Left ventricle myocardium inferior (tissue), 1 donor: ENCODE results near the gene CAPNS2. TPM values are rescaled to one million over a fixed set of nuclear protein-coding genes. Genes with fewer than 3 reads are reported as not detected.
"Not testable (repeated sequence)": the region's sequence is repeated elsewhere in the genome, so short reads cannot be mapped to it uniquely, and the experiment has no call there.

Experiments
- DNase-seq: peaks from one replicate; pipeline ENCODE4 v3.0.0-alpha.2; 2020
- H3K27ac ChIP-seq: fragments of 200-600 bp; replicated peaks from 2 replicates; pipeline ENCODE4 v1.8.0; 2021
- H3K27me3 ChIP-seq: fragments of 200-600 bp; 2 replicates; pipeline ENCODE4 v1.8.0; 2021; ENCODE audit warnings: low read depth
- H3K36me3 ChIP-seq: fragments of 200-600 bp; 2 replicates; pipeline ENCODE4 v1.8.0; 2021
- H3K4me1 ChIP-seq: fragments of 200-600 bp; 2 replicates; pipeline ENCODE4 v1.8.0; 2021
- H3K4me3 ChIP-seq: fragments of 200-600 bp; 2 replicates; pipeline ENCODE4 v1.8.0; 2021; ENCODE audit warnings: mild to moderate bottlenecking, moderate library complexity
- H3K9me3 ChIP-seq: fragments of 200-600 bp; replicated peaks from 2 replicates; pipeline ENCODE4 v1.8.0; 2021
- CTCF ChIP-seq: fragments of 200-600 bp; IDR thresholded peaks from 2 replicates; pipeline ENCODE4 v1.8.0; 2021; ENCODE audit warnings: antibody characterized with exemption, mild to moderate bottlenecking, borderline replicate concordance
- intact Hi-C: fragments of 100-400 bp; cut with micrococcal nuclease; formaldehyde crosslinking; loops from one replicate; pipeline ENCODE4 v1.11.0; 2022
- total RNA-seq: library from RNA; stranded (reverse); fragmentation: NEBNext Ultra II Directional; extraction: Animal tissue kit (Norgen Biotek cat#: 25700); gene quantifications from one replicate; pipeline ENCODE4 v1.2.1, GENCODE V29; 2021
- donor health status: DM: no; HTN: yes; CAD: no; lungs with severe emphysema.

Gene CAPNS2
- total RNA-seq, 1 donor from 2014 or later: not detected

DNA sequence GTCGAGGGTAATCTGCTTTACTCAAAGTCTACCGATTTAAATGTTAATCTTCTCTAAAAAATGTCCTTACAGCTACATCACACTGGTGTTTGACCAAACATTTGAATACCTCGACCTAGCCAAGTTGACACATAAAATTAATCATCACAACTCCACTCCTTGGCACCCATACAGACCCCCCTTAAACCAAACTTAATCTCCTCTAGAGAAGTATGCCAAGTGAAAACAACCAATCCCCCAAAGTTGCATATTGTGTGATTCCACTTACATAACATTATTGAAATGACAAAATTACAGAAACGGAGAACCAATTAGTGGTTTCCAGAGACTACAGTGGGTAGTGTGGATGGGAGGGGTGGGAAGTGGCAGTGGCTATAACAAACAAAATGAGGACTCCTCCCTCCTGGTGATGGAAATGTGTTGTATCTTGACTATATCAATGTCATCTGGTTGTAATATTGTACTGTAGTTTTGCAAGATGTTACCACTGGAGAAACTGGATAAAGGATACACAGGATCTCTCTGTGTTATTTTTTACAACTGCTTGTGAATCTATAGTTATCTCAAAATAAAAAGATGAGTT is 39.4 kb downstream of the CAPNS2 start:
- Histone ChIP-seq H3K36me3 (no peaks in the 10 kb centered on the region), H3K4me3 (no peak overlapping the region), H3K27me3 (no peaks in the 10 kb centered on the region), H3K4me1 (no peaks in the 10 kb centered on the region), H3K9me3 (peaks cover 11% of the 10 kb centered on the region), H3K27ac (no peak overlapping the region)
- DNase-seq: no peak
- TF ChIP-seq CTCF: no peak
- intact Hi-C loops: no loop called here

GRCh38 chr16:55613613-55614335 is 47.3 kb downstream of the CAPNS2 start:
- TF ChIP-seq CTCF: no peak
- Histone ChIP-seq H3K4me1 (no peaks in the 10 kb centered on the region), H3K27me3 (peaks cover 17% of the 10 kb centered on the region), H3K9me3 (peaks cover 18% of the 10 kb centered on the region), H3K4me3 (no peak overlapping the region), H3K36me3 (no peaks in the 10 kb centered on the region), H3K27ac (no peak overlapping the region)
- intact Hi-C loops: no loop called here
- no peak for DNase-seq

GRCh38 chr16:55615071-55615470 is 48.6 kb downstream of the CAPNS2 start:
- peaks cover 17% of the 10 kb centered on the region for H3K27me3 ChIP-seq
- H3K4me1 ChIP-seq: no peaks in the 10 kb centered on the region
- TF ChIP-seq CTCF: no peak
- no peak overlapping the region for H3K4me3 ChIP-seq
- intact Hi-C loops: no loop called here
- H3K36me3 ChIP-seq: no peaks in the 10 kb centered on the region
- no peak overlapping the region for H3K27ac ChIP-seq
- peaks cover 9% of the 10 kb centered on the region for H3K9me3 ChIP-seq
- no peak for DNase-seq

- H3K4me3 ChIP-seq, H3K27ac ChIP-seq, H3K9me3 ChIP-seq, H3K36me3 ChIP-seq, DNase-seq, H3K4me1 ChIP-seq, intact Hi-C loops: not testable (repeated sequence)
- H3K27me3 ChIP-seq: peaks cover 17% of the 10 kb centered on the region
These were observed 49.2 kb downstream of the CAPNS2 start for GRCh38 chr16:55615670-55616069.

Other genes with a start within 250 kb of the CAPNS2 start
- 13.0 TPM for gene IRX6, start 242.5 kb upstream of the CAPNS2 start, total RNA-seq
- gene MMP2, start 87.5 kb upstream of the CAPNS2 start, total RNA-seq: 87.4 TPM
- gene LPCAT2, start 57.6 kb upstream of the CAPNS2 start, total RNA-seq: 6.9 TPM
- not detected for gene SLC6A2, start 89.3 kb downstream of the CAPNS2 start, total RNA-seq